Astrocyte of the cerebellum (primary cell): Measurements from ENCODE around the gene KDM2A.
A peak's percentile ranks its signal among the peaks of the same experiment; 100 is the strongest.

Experiments
- DNase-seq: peaks from one replicate; pipeline ENCODE4 v3.0.0-alpha.2; 2011; ENCODE audit warnings: low read depth
- H3K4me3 ChIP-seq: 2 replicates; pipeline ENCODE4 v1.5.1; 2011; ENCODE audit warnings: mild to moderate bottlenecking, low read depth, low read length, moderate library complexity
- in situ Hi-C: cut with HindIII; loops from 2 replicates; pipeline ENCODE4 v1.10.0; 2017; ENCODE audit warnings: low sequenced_read_pairs
- TF ChIP-seq, protein P1 (sequence below): IDR thresholded peaks from 2 replicates; pipeline ENCODE4 v1.5.1; 2012; ENCODE audit warnings: low read length, low read depth, moderate library complexity, mild to moderate bottlenecking; ENCODE audit errors: missing control alignments

The KDM2A gene

DNA sequence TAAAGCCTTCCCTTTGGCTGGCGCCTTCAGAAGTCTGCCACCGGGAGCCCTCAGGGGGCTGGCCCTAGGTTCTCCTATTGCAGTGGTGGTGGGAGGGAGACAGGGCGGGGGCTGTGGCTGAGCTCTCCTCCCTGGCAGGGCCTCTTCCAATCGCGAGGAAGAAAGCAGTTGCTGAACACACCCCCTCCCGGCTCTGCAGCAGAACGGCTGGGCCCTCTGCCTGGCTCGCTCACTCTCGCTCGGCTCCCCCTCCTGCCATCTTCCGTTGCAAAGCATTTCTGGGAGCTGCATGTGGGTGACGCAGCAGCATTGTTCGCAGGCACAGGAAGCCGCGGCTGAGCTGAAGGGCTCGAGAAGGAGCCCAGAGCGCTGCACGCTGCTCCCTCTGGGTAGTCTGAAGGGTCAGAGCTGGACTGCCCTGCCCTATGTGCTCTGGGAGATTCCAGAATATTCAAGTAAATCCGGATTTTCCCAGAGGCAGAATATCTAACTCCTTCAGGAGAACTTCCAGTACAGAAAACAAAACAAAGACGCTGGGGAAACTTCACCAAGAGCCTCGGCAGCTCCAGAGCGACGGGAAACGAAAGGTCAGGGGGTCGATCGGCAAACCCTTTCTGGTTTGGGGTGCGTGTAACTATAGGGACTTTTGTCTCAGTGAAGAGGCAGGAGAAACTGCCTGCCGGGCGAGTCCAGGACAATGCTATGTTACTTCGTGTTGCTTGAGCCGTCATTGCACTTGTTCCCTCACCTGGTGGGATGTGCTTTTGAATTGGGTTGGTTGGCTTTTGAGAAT is 120.9 kb downstream of the KDM2A start:
- in situ Hi-C loops, result no loop called here
- peak; percentile 97 for DNase-seq
- H3K4me3 ChIP-seq, result peak overlapping the region; percentile 54
- TF ChIP-seq, protein P1, sequence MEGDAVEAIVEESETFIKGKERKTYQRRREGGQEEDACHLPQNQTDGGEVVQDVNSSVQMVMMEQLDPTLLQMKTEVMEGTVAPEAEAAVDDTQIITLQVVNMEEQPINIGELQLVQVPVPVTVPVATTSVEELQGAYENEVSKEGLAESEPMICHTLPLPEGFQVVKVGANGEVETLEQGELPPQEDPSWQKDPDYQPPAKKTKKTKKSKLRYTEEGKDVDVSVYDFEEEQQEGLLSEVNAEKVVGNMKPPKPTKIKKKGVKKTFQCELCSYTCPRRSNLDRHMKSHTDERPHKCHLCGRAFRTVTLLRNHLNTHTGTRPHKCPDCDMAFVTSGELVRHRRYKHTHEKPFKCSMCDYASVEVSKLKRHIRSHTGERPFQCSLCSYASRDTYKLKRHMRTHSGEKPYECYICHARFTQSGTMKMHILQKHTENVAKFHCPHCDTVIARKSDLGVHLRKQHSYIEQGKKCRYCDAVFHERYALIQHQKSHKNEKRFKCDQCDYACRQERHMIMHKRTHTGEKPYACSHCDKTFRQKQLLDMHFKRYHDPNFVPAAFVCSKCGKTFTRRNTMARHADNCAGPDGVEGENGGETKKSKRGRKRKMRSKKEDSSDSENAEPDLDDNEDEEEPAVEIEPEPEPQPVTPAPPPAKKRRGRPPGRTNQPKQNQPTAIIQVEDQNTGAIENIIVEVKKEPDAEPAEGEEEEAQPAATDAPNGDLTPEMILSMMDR, result no peak

DNA sequence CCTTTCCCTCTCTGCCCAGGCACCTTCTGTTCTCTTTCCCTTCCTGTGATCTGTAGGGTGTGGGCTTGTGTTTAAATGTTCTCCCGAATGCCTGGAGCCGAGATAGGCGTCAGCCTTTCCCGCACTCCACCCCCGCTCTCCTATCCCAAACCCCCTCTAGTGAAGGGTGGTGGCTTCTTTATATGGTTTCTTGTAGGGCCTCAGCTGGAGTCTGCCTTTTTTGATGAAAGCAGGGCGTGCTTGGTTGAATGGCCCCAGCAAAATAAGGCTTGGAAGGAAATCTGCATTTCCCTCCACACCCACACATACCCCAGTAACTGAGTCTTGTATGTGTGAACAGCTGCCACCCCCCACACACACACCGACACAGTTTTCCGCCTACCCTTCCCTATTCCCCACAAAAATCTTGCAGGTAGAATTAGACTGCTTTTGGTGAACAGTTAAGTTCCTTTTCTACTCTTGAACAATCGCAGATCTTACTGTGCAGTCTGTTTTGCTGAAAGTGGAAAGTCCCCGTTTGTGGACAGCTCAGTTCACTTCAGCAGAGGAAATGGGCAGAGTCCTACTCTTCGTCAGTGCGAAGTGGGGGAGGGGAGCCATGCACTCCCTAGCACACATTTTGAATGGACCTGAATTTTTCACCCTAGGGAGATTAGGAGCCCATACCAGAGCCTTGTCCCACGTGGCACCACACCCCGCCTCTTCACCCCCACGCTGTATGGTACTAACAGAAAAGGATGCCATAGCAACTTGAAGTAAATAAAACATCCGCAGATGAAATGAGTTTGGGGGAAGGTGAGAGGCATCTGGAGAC is 121.7 kb downstream of the KDM2A start:
- peak overlapping the region; percentile 54 for H3K4me3 ChIP-seq
- in situ Hi-C loops, result no loop called here
- peak; percentile 33 for DNase-seq
- TF ChIP-seq, protein P1, result peak; percentile 4

DNA sequence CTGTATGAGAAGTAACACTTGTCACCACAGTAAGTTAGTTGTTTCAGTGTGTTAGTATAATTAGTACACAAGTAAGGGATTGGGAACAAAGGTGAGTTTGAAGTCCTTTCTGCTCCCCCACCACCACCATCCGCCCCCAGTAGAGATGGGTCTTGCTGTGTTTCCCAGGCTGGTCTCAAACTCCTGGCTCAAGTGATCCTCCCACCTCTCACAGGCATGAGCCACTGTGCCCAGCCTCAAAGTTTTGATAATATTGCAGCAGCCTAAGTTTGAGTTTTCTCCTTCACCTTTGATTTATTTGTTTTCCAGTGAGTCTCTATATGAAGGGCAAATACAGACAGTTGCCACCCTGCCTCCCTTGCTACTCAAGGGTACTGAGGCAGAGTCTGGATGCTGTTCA is 123.5 kb downstream of the KDM2A start:
- no peak overlapping the region for H3K4me3 ChIP-seq
- in situ Hi-C loops, result no loop called here
- no peak for DNase-seq
- TF ChIP-seq, protein P1, result no peak

DNA sequence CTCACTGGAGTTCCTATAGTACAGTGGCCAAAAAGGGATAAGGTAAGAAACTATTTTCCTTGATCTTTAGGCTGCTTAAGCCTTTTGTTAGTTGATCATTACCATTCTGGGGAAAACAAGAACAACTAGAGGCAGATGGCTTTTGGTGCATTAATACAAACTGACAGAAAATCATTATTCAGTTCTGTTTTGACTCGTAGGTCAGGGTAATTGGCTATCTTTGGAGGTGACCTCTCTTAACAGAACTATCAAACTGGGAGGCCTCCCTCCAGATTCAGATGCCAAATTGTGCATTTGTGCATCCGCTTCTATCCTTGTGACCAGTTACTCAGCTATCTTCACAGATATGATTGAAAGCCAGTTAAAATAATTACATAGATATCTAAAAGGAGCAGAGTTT is 124.0 kb downstream of the KDM2A start:
- TF ChIP-seq, protein P1, result no peak
- in situ Hi-C loops, result no loop called here
- H3K4me3 ChIP-seq, result no peak overlapping the region
- no peak for DNase-seq

DNA sequence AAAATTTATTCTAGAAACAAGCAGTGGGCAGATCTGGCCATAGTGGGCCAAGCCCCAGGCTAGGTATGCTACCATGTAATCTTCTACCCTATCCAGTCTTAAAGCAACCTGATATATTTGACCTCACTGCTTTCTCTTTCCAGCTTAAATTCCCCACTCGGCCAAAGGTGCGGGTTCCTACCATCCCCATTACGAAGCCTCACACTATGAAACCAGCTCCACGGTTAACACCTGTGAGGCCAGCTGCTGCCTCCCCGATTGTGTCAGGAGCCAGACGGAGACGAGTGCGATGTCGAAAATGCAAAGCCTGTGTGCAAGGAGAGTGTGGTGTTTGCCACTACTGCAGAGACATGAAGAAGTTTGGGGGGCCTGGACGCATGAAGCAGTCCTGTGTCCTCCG is 126.0 kb downstream of the KDM2A start:
- no peak for DNase-seq
- in situ Hi-C loops, result no loop called here
- H3K4me3 ChIP-seq, result no peak overlapping the region
- TF ChIP-seq, protein P1, result no peak

DNA sequence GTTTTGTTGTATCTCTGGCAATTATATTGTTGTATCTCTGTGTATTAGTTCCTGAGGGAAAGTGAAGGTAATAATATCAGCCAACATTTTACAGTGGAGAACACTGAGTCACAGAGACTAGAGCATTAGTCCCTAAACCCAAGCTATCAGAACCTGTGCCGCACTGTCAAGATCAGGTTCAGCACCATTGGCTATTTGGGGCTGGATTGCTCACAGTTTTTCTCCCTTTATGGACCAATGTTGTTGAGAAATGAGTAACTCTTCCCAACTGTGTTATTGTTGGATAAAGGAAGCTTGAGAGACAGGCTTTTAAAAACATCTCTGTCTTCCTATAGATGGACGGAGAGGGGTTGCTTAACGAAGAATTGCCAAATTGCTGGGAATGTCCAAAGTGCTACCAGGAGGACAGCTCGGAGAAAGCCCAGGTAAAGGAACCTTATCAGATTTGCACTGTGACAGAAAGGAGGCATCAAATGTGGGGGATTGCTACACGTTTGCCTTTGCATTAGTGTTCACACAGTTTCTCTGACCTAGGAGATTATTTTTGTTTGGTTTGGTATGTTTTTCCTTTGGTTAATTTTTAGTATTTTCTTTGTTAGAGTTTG is 129.0 kb downstream of the KDM2A start:
- TF ChIP-seq, protein P1, result no peak
- DNase-seq, result no peak
- H3K4me3 ChIP-seq, result no peak overlapping the region
- in situ Hi-C loops, result no loop called here
